ENCODE measurements around the gene PTPRN2.

The PTPRN2 gene

DNA sequence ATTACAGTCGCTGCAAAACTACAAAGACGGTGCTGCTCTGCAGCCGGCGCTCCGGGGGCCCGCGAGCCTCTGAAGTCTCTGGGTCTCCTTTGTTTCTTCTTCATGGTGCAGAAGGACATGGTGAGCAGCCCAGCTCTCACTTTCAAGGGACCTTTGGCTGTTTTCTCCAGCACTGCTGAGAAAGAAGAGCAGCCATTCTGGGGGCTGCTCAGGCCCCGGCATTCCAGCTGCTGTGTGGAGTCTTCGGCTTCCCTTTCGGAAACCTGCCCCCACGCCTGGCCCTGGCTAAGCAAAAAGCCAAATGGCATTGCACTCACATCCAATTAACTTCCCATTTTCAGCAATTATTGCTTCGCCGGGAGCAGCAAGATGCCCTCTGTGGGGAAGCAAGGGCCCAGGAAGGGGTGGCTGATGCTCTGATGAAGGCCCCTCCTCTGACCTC lies 555.7 kb downstream of the PTPRN2 start:
- ChIA-PET POLR2A (no interaction called here), CTCF (no interaction called here)
- H3K4me3 ChIP-seq (ENCODE audit: low read depth, low read length): no peak overlapping the region
- DNase-seq (ENCODE audit: low read depth, low spot score): no peak
- TF ChIP-seq, protein P1, sequence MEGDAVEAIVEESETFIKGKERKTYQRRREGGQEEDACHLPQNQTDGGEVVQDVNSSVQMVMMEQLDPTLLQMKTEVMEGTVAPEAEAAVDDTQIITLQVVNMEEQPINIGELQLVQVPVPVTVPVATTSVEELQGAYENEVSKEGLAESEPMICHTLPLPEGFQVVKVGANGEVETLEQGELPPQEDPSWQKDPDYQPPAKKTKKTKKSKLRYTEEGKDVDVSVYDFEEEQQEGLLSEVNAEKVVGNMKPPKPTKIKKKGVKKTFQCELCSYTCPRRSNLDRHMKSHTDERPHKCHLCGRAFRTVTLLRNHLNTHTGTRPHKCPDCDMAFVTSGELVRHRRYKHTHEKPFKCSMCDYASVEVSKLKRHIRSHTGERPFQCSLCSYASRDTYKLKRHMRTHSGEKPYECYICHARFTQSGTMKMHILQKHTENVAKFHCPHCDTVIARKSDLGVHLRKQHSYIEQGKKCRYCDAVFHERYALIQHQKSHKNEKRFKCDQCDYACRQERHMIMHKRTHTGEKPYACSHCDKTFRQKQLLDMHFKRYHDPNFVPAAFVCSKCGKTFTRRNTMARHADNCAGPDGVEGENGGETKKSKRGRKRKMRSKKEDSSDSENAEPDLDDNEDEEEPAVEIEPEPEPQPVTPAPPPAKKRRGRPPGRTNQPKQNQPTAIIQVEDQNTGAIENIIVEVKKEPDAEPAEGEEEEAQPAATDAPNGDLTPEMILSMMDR (IDR thresholded peaks at IDR 0.05; ENCODE audit: insufficient read depth, low read length, missing control alignments): no peak

DNA sequence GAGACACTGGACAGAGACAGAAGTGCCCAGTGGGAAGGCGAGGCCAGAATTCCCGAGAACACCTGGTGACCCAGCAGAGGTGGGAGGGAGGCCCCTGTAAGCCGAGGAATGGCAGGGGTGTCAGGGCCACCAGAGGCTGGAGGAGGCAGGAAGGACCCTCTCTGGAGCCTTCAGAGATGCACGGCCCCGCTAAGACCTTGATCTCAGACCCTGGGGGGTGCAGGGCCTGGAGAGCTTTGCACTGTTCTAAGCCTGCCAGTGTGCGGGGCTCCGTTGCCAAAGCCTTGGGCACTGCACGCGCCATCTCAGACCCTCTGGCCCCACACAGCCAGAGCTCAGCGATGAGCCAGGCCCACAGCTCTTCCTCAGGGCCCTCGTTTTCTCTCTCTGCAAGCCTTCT lies 557.1 kb downstream of the PTPRN2 start:
- ChIA-PET POLR2A (no interaction called here), CTCF (no interaction called here)
- no peak overlapping the region for H3K4me3 ChIP-seq (ENCODE audit: low read depth, low read length)
- TF ChIP-seq, protein P1 (IDR thresholded peaks at IDR 0.05; ENCODE audit: insufficient read depth, low read length, missing control alignments): no peak
- DNase-seq (ENCODE audit: low read depth, low spot score): no peak

DNA sequence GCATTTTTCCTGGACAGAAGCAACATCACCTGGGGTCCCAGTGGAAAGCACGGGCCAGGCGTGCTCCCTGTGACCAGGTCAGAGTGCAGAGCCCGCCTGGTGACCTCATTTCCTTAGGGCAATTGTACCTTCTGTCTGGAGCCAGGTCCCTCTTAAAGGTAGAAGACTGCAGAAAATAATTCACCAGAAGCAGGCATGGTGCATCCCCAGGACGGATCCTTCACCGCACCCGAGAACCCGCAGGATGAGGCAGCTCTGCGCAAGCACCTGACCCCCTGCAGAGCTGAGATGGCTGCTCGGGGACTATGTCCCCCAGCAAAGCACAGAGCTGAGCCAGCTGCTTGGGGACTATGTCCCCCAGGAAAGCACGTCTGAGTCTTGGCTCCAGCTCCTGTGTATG lies 557.6 kb downstream of the PTPRN2 start:
- TF ChIP-seq, protein P1 (IDR thresholded peaks at IDR 0.05; ENCODE audit: insufficient read depth, low read length, missing control alignments): no peak
- H3K4me3 ChIP-seq (ENCODE audit: low read depth, low read length): no peak overlapping the region
- CTCF ChIA-PET: no interaction called here

DNA sequence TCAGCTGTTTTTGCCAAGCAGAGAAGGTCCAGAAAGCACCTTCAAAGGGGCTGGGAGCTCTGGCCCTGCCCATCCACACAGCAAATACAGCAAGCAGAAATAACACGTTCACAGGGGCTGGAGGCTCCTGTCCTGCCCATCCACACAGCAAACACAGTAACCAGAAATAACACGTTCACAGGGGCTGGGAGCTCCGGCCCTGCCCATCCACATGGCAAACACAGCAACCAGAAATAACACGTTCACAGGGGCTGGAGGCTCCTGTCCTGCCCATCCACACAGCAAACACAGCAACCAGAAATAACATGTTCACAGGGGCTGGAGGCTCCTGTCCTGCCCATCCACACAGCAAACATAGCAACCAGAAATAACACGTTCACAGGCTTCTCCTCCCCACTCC lies 558.1 kb downstream of the PTPRN2 start:
- POLR2A ChIA-PET: no interaction called here
- TF ChIP-seq, protein P1 (IDR thresholded peaks at IDR 0.05; ENCODE audit: insufficient read depth, low read length, missing control alignments): no peak
- CTCF ChIA-PET: no interaction called here
- H3K4me3 ChIP-seq (ENCODE audit: low read depth, low read length): no peak overlapping the region
- DNase-seq (ENCODE audit: low read depth, low spot score): no peak

More for the DNA sequence above, 557.6 kb downstream of the PTPRN2 start:
- no peak for DNase-seq (ENCODE audit: low read depth, low spot score)
- POLR2A ChIA-PET: no interaction called here

DNA sequence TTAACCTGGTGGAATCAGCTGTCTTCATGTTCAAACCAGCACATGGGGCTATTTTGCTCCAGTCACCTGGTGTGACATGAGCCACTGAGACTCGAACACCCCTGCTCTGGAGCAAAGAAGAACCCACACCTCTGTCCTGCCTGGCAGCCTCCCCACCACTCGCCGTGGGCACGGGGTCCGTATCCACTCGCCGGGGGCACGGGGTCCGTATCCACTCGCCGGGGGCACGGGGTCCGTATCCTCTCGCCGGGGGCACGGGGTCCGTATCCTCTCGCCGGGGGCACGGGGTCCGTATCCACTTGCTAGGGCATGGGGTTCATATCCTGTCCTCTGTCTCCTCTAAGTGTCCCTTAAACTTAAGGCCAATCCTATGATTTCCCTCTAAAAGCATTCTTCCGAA lies 558.7 kb downstream of the PTPRN2 start:
- no peak for DNase-seq (ENCODE audit: low read depth, low spot score)
- ChIA-PET CTCF (no interaction called here), POLR2A (no interaction called here)
- TF ChIP-seq, protein P1 (IDR thresholded peaks at IDR 0.05; ENCODE audit: insufficient read depth, low read length, missing control alignments): no peak
- no peak overlapping the region for H3K4me3 ChIP-seq (ENCODE audit: low read depth, low read length)

DNA sequence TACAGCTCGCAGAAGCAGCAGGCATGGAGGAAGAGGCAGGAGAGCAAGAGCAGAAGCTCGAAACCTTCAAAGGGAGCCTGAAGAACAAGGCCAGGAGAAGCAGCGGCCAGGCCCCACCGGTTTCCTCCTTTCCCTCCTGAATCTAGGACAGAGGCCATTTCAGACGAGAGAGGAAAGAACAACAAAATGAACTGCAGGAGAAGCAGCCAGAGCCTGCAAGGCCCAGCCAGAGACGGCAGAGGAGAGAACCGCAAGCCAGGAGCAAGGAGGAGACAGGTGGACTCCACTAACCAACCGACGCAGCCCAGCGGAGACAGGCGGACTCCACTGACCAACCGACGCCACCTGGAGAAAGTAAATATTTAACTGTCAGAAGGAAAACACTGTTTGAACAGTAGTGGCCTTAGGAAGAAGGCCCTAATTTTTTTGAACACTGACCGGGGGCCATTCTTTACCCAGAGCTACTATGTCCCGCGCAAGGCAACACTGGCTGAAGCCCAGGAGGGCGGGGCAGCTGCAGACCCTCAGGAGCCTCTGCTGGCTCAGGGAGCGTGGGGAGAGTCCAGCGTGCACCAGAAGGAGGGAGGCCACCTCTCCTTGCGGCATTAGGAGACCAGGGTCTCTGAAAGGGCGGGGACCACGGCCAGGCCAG lies 559.2 kb downstream of the PTPRN2 start:
- ChIA-PET POLR2A (no interaction called here), CTCF (no interaction called here)
- H3K4me3 ChIP-seq (ENCODE audit: low read depth, low read length): no peak overlapping the region
- no peak for DNase-seq (ENCODE audit: low read depth, low spot score)
- TF ChIP-seq, protein P1 (IDR thresholded peaks at IDR 0.05; ENCODE audit: insufficient read depth, low read length, missing control alignments): no peak

Measured in AG04449 (cell line).